K562 (cell line): Measurements from ENCODE around the gene GPC1.

Experiments used
- GABPA ChIP-seq: fragments of 200-800 bp; sonication (Bioruptor generic); conservative IDR thresholded peaks from 2 replicates; pipeline ENCODE4 v1.6.1; 2016; ENCODE audit warnings: low read depth, missing genetic modification characterization, missing compliant biosample characterization
- MEIS2 ChIP-seq: fragments of 450-650 bp; IDR thresholded peaks from 2 replicates; pipeline ENCODE4 v1.6.1; 2014; ENCODE audit warnings: mild to moderate bottlenecking; ENCODE audit not compliant: partially characterized antibody
- NFIC ChIP-seq: fragments of 450-650 bp; IDR thresholded peaks from 2 replicates; pipeline ENCODE4 v1.6.1; 2017; ENCODE audit warnings: mild to moderate bottlenecking, inconsistent platforms
- PRMT5 ChIP-seq: sonication (generic); formaldehyde crosslinking; IDR thresholded peaks from 2 replicates; pipeline ENCODE4 v1.5.0; 2020; ENCODE audit warnings: missing genetic modification reagents
- RUNX1 ChIP-seq: sonication (generic); IDR thresholded peaks from 2 replicates; pipeline ENCODE4 v1.6.1; 2016; ENCODE audit warnings: antibody characterized with exemption, low read depth
- TBP ChIP-seq: optimal IDR thresholded peaks from 2 replicates; pipeline ENCODE3; 2011; ENCODE audit warnings: low read depth, low read length, improper control_type of control experiment
- TF ChIP-seq, protein P1 (sequence below), 3 experiments: IDR thresholded peaks in 2 of 3; conservative IDR thresholded peaks in 1 of 3; 2 replicates each; pipeline ENCODE4 v1.5.1; 2011 to 2012; ENCODE audit warnings: low read length in 3 of 3, mild to moderate bottlenecking in 3 of 3, control low read depth in 2 of 3, improper control_type of control experiment in 1 of 3, inconsistent platforms in 1 of 3, low read depth in 1 of 3, mixed read lengths in 1 of 3, moderate library complexity in 1 of 3; ENCODE audit not compliant: insufficient read depth in 2 of 3
- TF ChIP-seq, protein P2 (sequence below), 2 experiments: fragments of 200-800 bp in 1 of 2; sonication (Bioruptor generic) in 1 of 2; sonication (generic) in 1 of 2; formaldehyde crosslinking in 1 of 2; IDR thresholded peaks in 1 of 2; conservative IDR thresholded peaks in 1 of 2; 2 replicates each; pipeline versions ENCODE4 v1.5.0 to v1.6.1; 2016 to 2020; ENCODE audit warnings: missing compliant biosample characterization in 1 of 2, missing genetic modification characterization in 1 of 2, missing genetic modification reagents in 1 of 2

DNA sequence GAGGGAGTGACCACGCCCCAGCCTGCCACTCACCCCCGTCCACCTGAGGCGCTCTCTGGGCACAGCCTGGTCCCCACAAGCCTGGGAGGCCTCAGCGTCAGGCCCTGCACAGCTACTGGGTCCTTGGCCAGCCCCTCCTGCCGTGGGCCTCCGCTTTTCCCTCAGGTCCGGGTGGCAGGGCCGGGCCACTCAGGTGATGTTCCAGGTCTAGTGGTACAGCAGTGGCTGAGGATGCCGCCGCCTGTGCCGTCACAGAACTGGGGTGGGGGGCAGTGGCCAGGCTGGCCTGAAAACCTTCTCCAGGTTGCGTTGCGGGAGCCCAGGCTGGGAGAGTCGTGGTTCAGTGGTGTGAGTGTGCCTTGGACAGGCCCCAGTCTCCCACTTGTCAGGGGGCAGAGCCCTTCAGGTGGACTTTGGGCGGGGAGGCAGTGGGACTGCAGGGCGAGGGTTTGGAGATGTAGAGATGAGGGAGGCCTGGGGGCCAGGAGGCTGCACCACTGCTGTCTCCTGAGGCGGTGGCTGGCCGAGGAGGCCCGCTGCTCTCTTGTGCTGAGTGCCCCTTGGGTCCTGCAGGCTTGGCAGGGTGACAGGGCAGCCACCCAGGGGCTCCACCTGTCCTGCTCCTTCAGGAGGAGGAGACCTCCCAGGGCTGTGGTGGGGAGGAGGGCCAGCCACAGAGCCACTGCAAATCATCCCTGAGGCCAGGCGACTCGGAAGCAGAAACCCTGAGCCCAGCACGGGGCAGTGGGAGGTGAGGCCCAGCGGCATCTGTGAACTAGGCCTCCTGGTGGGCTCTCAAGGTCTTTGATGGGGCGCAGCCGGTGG lies 7.6 kb downstream of the GPC1 start:
- TF ChIP-seq, protein P1, sequence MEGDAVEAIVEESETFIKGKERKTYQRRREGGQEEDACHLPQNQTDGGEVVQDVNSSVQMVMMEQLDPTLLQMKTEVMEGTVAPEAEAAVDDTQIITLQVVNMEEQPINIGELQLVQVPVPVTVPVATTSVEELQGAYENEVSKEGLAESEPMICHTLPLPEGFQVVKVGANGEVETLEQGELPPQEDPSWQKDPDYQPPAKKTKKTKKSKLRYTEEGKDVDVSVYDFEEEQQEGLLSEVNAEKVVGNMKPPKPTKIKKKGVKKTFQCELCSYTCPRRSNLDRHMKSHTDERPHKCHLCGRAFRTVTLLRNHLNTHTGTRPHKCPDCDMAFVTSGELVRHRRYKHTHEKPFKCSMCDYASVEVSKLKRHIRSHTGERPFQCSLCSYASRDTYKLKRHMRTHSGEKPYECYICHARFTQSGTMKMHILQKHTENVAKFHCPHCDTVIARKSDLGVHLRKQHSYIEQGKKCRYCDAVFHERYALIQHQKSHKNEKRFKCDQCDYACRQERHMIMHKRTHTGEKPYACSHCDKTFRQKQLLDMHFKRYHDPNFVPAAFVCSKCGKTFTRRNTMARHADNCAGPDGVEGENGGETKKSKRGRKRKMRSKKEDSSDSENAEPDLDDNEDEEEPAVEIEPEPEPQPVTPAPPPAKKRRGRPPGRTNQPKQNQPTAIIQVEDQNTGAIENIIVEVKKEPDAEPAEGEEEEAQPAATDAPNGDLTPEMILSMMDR (IDR thresholded peaks at IDR 0.05 in 2 of 3, conservative IDR thresholded peaks at IDR 0.05 in 1 of 3; ENCODE audit: insufficient read depth in 2 of 3, low read depth in 1 of 3, low read length in 3 of 3), result no peak
- TF ChIP-seq, protein P2, sequence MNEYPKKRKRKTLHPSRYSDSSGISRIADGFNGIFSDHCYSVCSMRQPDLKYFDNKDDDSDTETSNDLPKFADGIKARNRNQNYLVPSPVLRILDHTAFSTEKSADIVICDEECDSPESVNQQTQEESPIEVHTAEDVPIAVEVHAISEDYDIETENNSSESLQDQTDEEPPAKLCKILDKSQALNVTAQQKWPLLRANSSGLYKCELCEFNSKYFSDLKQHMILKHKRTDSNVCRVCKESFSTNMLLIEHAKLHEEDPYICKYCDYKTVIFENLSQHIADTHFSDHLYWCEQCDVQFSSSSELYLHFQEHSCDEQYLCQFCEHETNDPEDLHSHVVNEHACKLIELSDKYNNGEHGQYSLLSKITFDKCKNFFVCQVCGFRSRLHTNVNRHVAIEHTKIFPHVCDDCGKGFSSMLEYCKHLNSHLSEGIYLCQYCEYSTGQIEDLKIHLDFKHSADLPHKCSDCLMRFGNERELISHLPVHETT (CRISPR knock-in tag; conservative IDR thresholded peaks at IDR 0.05 in 1 of 2, IDR thresholded peaks at IDR 0.05 in 1 of 2), result no peak
- no peak for TF ChIP-seq RUNX1
- no peak for TF ChIP-seq PRMT5 (CRISPR knock-in tag)
- no peak for TF ChIP-seq MEIS2
- TF ChIP-seq NFIC, result no peak
- TF ChIP-seq TBP, result no peak
- TF ChIP-seq GABPA (tag), result no peak
